GM18907 (cell line): ENCODE results near the gene ACP7.
"Not testable (repeated sequence)": the region's sequence is repeated elsewhere in the genome, so short reads cannot be mapped to it uniquely, and the experiment has no call there.

Source experiments
- ATAC-seq: cut with Tn5 transposase; IDR thresholded peaks from one replicate; pipeline ENCODE4 v1.9.1; 2021; ENCODE audit warnings: mild to moderate bottlenecking, moderate library complexity; ENCODE audit not compliant: unreplicated experiment

Gene ACP7

DNA sequence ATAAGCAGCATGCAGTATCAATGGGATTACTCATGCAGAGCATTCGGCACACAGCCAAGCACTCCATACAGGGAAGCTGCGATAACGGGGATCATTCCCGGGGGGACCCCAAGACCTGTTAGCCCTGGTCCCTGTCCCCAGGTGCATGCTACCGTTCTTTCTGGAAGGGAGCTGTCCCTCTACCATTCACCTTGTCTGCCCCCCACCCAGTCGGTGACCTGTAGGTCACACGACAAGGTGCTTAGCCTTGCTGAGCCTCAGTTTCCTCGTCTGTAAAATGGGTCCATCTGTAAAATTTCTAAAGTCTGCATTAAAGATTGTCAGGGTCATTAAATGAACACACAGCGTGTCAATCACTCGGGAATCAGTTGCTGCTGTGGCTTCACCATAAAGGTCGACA, 6.8 kb upstream of the ACP7 start:
- no peak for ATAC-seq

DNA sequence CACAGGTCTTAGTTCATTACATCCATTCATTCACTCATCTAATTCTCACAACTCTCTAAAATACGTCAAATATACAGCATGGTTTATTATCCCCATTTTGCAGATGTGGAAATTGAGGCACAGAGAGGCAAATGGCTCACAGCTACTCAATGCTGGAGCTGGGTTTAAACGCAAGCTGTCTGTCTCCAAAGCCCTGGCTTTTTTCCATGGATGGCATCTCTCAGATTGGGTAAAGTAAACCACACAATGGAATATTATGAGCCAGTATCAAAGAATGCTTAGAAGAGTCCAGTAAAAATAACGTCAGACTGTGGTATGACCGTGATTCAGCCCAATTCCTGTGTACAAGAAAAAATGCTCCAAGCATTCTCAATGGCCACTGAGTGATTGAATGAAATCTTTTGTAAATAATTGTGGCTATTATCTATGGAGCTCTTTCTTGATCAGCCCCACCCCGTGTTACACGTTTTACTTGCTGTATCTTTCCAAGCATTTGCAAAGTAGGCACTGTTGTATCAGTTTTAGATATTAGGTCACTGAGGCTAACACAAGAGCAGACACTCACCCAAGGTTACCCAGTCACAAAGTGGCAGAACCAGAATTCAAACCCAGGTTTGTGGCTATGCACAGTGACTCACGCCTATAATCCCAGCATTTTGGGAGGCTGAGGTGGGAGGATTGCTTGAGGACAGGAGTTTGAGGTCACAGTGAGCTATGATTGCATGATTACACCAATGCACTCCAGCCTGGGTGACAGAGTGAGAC, 5.5 kb upstream of the ACP7 start:
- ATAC-seq: no peak

DNA sequence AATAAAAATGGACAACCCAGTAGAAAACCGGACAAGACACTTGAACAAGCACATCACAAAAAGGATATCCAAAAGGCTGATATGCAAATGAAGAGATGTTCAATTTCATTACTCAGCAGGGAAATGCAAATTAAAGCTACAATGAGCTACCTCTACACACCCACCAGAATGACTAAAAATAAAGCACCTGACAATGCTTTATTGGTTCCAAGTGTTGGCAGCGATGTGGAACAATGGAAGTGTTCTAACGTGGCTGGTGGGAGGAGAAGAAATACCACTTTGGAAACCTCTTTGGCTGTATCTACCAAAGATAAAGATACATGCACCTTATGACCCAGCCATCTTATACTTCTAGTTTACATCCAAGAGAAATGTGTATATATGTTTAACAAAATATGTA, 3.7 kb upstream of the ACP7 start:
- no peak for ATAC-seq

DNA sequence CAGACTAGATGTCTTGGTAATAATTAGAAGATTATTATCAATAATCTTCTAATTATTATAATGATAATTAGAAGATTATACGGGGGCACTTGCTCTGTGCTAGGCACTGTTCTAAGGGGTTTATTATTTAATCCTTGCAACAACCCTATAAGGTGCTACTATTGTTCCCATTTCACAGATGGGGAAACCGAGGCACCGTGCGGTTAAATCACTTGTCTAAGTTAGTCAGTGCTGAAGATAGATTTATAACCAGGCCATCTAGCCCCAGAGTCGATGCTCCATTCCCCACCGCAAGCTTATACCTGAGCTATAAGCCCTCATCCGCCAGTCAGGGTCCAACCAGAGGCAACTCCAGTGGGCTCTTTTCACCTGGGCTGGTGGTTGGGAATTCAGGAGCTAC, 2.0 kb upstream of the ACP7 start:
- no peak for ATAC-seq

DNA sequence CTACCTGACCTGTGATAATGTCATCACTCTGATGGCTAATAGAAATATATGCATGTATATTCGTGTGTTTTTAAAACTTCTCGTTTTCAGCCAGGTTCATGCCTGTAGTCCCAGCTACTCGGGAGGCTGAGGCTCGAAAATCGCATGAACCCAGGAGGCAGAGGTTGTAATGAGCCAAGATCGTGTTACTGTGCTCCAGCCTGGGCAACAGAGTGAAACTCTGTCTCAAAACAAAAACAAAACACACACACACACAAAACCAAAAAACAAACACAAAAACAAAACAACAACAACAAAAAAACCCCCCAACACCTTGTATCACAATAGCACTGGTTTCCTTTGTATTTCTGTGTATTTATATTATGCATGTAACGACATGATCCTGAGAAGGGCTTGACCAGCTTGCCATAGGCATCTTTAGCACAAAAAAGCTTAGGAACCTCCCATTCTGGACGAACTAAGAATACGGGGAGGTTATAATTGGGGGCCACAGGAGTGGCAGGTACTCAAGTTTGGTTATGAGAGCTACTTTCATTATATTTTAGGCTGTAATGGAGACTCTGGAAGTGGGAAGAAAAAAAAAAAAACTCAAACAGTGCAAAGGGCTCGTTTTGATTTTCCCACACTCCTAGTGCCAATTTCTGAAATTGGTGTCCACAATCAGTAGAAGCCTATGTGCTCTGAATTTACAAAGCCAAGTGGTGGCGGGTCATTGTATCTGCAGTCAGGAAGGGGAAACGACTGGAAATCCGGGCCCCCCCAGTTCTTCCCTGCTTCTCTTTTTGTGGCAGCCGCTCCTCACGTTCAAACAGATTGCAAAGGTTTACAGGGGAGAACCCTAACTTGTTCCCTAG, 1.2 kb upstream of the ACP7 start:
- ATAC-seq: no peak

DNA sequence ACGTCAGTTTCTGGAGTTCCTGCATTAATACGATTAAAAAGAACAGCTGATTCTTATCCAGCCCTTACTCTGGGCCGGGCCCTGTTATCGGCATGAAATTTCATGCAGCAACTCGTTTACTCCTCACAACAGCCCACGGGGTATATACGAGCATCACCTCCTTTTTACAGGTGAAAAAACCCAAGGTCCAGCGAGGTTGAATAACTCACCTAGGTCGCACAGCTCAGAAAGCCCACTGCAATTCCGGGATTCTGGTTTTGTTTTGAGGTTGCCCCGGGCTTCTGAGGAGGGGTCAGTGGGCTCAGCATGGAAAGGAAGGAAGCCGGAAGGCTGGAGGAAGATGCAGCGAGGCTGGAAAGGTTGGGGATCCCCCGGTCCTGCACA, 577 bp upstream of the ACP7 start:
- no peak for ATAC-seq

DNA sequence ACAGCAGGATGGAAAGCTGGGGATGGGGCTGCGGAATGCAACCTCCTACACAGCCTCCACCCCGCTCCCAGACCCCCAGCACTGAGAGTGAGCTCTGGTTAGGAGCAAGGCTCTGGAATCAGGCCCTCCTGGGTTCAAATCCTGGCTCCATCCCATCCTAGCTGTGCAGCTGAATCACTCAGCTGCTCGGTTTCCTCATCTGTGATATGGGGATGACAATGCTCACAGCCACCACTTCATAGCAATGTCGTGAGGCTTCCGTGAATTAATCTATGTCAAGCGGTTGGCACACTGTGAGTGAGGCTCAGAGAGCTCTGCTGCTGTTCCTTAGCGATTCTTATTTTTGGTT, 538 bp downstream of the ACP7 start:
- no peak for ATAC-seq

DNA sequence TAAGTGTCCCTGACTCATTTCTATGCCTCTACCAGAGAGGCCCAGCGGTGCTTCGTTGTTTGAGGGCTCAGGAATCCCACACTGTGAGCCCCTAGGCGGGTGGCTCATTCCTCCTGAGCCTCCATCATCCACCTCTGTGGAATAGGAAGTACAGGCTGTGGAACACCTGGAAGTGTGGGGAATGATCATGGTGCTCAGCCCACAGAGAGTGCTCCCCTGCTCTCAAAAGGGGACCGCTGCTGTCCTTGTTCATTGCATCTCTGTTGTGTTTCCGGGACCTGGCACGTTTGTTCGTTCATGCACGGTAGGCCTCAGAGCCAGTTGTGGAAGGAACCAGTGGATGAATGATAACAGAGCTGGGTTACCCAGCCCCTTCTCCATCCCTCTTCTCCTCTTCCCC, 1.2 kb downstream of the ACP7 start:
- no peak for ATAC-seq

DNA sequence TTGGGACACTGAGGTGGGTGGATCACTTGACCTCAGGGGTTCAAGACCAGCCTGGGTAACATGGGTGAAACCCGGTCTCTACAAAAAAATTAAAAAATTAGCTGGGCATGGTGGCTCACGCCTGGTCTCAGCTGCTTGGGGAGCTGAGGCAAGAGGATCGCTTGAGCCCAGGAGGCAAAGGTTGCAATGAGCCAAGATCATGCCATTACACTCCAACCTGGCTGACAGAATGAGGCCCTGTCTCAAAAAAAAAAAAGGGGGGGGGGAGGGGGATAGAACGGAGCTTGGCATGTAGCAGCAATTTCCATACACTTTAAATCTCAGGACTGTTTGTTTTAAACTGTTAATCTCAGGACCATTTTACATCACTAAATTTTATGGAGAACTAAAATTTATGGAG, 2.2 kb downstream of the ACP7 start:
- ATAC-seq: no peak

DNA sequence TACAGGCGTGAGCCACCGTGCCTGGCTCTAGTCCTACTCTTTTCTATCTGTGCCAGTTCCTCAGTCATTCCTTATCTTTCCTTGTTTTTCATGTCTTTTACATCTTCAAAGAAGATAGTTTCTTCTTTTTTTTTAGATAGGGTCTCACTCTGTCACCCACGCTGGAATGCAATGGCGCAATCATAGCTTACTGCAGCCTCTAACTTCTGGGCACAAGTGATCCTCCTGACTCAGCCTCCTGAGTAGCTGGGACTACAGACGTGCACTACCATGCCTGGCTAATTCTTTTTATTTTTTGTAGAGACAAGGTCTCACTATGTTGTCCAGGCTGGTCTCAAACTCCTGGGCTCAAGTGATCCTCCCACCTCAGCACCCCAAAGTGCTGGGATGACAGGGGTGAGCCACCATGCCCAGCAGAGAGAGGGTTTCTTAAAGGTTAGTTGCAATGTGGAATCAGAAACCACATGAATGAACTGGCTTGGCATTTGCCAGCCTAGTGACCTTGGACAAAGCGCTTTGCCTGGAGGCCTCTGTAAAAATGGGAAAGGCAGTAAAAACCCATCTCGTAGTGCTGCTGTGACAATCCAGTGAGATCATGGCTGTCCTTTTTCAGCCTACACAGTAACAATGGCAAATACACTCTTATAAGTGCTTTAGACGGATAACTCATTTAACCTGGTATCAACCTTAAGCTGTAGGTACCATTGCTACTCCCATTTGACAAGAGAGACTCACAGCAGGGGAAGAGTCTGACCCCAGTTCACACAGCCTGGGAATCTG, 3.9 kb downstream of the ACP7 start:
- no peak for ATAC-seq

DNA sequence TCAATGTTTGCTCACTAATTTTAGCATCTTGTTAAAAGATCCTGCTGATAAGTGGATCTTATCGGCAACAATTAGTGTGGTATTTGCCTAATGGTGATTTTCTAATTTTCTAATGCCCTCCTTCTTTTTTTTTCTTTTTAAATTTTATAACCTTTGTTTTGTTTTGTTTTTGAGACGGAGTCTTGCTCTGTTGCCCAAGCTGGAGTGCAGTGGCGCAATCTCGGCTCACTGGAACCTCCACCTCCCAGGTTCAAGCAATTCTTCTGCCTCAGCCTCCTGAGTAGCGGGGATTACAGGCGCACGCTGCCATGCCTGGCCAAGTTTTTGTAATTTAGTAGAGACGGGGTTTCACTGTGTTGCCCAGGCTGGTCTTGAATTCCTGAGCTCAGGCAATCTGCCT, 5.8 kb downstream of the ACP7 start:
- ATAC-seq: not testable (repeated sequence)

DNA sequence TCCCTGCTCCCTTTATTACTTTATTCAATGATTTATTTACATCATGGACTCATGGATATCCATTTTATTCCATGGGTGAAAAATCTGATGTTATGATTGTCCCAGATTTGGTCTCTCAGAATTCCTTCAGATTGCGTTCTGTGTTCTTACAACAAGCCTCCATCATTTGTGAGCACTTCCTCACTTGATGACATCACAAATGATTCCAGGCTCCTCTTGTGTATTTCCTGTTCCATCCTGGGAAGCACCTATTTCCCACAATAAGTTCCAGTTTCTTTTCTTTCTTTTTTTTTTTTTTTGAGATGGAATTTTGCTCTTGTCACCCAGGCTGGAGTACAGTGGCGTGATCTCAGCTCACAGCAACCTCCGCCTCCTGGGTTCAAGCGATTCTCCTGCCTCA, 6.7 kb downstream of the ACP7 start:
- no peak for ATAC-seq

DNA sequence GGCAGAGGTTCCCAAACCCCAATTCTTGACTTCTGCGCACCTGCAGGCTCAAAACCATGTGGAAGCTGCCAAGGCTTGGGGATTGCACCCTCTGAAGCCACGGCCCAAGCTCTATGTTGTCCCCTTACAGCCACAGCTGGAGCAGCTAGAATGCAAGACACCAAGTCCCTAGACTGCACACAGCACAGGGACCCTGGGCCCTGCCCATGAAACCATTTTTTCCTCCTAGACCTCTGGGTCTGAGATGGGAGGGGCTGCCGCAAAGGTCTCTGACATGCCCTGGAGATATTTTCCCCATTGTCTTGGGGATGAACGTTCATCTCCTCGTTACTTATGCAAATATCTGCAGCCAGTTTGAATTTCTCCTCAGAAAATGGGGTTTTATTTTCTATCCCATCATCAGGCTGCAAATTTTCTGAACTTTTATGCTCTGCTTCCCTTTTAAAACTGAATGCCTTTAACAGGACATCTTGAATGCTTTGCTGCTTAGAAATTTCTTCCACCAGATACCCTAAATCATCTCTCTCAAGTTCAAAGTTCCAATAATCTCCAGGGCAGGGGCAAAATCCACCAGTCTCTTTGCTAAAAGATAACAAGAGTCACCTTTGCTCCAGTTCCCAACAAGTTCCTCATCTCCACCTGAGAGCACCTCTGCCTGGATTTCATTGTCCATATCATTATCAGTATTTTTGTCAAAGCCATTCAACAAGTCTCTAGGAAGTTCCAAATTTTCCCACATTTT, 11.8 kb downstream of the ACP7 start:
- ATAC-seq: not testable (repeated sequence)

DNA sequence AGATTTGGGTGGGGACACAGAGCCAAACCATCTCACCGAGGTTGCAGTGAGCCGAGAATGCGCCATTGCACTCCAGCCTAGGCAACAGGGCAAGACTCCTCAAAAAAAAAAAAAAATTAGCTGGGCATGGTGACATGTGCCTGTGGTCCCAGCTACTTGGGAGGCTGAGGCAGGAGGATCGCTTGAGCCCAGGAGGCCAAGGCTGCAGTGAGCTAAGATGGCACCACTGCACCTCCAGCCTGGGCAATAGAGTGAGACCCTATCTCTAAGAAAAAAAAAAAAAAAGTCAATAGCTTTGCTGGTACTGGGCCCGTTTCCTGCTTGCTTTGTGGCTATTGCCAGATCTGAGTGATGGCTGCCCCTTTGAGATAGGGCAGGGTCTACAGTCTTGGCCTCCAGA, 13.1 kb downstream of the ACP7 start:
- no peak for ATAC-seq

DNA sequence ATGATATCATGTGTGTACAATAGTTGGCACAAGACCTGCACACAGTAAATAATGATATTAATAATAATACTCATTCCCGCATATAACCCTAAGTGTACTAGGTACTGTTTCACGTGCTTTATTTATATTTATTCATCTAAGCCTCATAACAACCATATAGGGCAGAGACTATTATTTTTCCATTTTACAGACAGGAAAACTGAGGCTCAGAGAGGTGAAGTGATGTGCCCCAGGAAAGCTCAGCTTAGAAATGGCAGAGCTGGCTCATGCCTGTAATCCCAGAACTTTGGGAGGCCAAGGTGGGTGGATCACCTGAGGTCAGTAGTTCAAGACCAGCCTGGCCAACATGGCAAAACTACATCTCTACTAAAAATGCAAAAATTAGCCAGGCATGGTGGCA, 13.6 kb downstream of the ACP7 start:
- ATAC-seq: no peak

DNA sequence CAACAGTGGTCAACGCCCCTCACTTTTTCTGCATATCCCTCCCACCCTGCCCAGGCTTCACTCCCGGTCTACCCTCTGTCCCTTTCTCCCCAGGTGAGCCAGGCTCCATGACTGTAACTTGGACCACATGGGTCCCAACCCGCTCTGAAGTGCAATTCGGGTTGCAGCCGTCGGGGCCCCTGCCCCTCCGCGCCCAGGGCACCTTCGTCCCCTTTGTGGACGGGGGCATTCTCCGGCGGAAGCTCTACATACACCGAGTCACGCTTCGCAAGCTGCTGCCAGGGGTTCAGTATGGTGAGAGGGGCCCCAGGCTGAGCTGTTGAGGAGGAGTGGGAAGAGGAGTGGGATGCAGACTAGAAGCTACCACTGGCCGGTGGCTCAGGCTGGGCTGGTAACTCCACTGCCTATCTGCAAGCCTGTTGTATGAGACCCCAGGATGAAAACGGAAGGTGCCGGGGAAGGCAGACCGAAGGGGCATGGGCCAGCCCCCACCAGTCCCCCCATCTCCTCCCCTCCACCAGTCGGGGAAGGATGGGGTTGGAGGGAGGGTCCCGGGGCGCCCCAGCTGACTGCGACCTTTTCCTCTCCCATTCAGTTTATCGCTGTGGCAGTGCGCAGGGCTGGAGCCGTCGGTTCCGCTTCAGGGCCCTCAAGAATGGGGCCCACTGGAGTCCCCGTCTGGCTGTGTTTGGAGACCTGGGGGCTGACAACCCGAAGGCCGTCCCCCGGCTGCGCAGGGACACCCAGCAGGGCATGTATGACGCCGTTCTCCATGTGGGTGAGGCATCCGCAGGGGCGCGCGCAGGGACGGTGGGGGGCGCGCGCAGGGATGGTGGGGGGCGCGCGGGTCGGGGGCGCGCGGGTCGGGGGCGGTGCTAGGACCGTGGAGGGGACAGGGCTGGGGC, 14.4 kb downstream of the ACP7 start:
- no peak for ATAC-seq

DNA sequence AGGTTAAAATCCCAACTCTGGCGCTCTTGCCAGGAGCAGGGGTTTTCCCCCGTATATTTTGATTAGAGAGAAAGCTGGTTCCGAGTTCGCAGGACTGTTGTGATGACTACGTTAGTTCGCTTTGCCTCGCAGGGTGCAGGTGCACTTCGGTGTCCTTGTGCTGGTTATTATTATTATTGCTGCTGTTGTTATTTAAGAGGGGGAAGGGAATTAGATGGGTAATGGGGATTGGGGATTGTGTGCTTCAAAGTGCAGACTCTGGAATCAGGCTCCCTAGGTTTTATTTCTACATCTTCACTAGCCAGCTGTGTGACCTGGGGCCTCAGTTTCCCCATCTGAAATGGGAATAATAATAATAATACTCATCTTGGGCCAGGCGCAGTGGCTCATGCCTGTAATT, 15.2 kb downstream of the ACP7 start:
- ATAC-seq: no peak

DNA sequence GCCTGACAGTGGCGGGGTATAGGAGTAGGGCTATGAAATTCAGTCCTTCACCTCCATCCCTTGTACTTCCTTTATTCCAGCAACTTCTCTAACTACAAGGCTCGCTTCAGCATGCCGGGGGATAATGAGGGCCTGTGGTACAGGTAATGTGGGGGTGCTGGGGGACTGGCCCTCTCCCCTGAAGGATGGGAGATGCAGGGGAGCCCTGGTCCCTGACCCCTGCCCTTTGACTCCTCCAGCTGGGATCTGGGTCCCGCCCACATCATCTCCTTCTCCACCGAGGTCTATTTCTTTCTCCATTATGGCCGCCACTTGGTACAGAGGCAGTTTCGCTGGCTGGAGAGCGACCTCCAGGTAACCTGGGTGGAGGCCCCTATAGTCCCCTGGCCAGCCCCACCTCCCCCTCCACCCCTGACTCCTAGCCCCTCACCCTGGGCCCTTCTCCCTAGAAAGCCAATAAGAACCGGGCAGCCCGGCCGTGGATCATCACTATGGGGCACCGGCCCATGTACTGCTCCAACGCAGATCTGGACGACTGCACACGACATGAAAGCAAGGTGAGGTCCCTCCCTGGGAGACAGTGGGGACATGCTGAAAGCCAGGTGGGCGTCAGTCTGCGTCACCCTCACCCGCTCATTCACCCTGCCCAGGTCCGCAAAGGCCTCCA, 16.5 kb downstream of the ACP7 start:
- ATAC-seq: no peak

DNA sequence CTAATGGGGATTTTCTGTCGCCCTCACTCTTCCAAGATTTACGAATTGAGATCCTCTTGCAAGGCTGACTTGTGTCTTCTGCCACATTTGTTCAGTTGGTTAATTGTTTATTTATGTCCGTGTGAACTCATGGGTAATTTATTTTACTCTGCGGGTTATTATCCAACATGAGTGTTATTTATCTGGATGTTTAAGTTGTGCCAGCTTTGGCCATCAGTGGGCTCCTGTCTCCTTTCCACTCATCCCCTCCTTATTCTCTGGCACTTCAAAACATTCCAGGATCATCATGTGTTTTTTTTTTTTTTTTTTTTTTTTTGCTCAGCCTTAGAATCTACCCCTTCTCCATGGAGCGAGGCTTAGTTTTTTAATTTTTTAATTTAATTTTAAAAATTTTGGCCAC, 19.0 kb downstream of the ACP7 start:
- no peak for ATAC-seq

DNA sequence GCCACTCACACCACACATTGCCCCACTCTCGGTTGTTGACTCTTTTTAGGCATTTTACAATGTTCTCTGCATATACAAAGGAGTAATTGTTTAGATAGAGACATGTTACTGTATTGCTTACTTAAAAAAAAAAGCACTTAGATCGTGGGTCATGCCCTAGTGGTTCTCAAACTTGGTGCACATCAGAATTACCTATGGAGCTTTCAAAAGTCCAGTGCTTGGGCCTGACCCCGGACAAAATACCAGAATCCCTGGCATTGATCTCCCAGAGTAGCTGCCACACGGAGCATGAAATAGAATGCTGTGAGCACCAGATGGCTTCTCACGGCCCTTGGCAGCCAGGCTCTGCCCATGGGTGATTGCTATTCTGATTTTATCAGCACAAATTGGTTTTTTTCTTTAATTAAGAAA, 20.0 kb downstream of the ACP7 start:
- no peak for ATAC-seq
